ENCODE data around the gene RTN4R.

Gene RTN4R

DNA sequence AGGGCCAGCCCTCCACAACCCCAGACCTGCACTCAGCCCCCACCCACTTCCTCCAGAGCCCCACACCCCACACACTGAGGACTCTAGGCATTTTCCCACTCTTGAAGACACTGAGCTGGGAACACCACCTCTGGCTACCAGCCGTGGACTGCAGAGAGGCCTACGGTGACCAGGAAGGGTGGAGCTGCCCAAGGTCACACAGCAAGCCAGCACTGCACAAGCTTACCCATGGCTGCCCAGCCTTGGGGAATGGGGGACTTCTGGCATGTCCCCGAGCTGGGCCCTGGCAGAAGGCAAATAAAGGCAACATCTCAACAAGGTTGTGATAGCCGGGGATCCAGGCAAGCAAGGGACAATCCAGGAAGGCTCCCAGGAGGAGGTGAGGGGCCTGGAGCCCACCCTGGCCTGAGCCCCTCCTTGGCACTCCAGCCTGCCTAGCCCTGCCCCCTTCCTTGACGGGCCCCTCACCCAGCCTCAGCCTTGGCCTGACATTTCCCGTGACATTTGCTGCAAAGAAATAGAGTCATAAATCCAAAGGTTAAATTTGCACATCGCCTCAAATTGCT, 5.5 kb downstream of the RTN4R start:
- H3K36me3 ChIP-seq (ENCODE audit: control insufficient read depth in 1 of 2, insufficient read depth in 2 of 2, low read length in 2 of 2) = no peaks in the 10 kb centered on the region
- H3K27me3 ChIP-seq (ENCODE audit: control insufficient read depth in 1 of 2, insufficient read depth in 2 of 2, low read length in 2 of 2) = no peaks in the 10 kb centered on the region
- no peaks in the 10 kb centered on the region for H3K9me3 ChIP-seq (ENCODE audit: control insufficient read depth in 1 of 2, low read length in 2 of 2)
- H3K4me1 ChIP-seq (ENCODE audit: control insufficient read depth in 1 of 2, insufficient read depth in 2 of 2, low read length in 2 of 2) = peaks cover 0 to 8% of the 10 kb centered on the region in 2 donors
- no peak overlapping the region for H3K9ac ChIP-seq (ENCODE audit: low read depth in 1 of 2, low read length in 2 of 2)
- no peak overlapping the region for H3K4me3 ChIP-seq (ENCODE audit: low read depth in 1 of 2, low read length in 2 of 2)
- H3K27ac ChIP-seq (ENCODE audit: low read depth, low read length) = no peak overlapping the region

DNA sequence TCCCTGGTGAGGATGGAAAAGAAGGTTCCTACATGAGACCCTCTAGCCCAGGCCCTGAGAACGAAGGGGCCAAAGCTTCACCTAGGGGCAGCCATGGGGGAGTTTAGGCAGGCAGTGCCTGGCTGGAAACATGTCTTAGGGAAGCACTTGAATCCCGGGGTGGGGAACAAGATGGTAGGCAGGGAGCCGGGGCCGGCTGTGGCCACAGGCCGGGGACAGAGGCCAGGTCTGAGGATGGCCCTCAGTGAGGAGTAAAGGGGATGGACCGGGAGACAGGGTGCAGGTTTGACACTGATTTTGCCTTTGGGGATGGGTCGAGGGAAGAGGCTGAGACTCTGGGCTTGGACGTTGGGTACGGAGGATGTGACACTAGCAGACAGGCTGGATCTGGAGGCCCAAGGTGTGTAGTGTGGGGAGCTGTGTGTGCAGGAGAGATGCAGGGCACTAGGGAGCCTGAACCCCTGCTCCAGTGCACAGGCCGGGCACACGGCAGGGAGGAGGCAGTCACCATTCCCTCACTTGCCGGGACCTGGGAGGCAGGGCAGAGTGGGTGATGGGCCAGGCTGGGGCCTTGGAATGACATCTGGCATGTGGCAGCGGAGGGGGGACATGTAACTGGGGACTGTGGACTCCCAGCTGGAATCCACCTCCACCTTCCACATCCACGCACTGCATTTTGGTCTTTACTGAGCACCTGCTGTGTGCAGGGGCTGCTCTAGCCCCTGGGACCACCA, 6.1 kb downstream of the RTN4R start:
- Histone ChIP-seq H3K9ac (ENCODE audit: low read depth in 1 of 2, low read length in 2 of 2) (no peak overlapping the region), H3K9me3 (ENCODE audit: control insufficient read depth in 1 of 2, low read length in 2 of 2) (no peaks in the 10 kb centered on the region), H3K27ac (ENCODE audit: low read depth, low read length) (no peak overlapping the region), H3K36me3 (ENCODE audit: control insufficient read depth in 1 of 2, insufficient read depth in 2 of 2, low read length in 2 of 2) (no peaks in the 10 kb centered on the region), H3K27me3 (ENCODE audit: control insufficient read depth in 1 of 2, insufficient read depth in 2 of 2, low read length in 2 of 2) (no peaks in the 10 kb centered on the region), H3K4me1 (ENCODE audit: control insufficient read depth in 1 of 2, insufficient read depth in 2 of 2, low read length in 2 of 2) (peaks cover 0 to 3% of the 10 kb centered on the region in 2 donors), H3K4me3 (ENCODE audit: low read depth in 1 of 2, low read length in 2 of 2) (no peak overlapping the region)

DNA sequence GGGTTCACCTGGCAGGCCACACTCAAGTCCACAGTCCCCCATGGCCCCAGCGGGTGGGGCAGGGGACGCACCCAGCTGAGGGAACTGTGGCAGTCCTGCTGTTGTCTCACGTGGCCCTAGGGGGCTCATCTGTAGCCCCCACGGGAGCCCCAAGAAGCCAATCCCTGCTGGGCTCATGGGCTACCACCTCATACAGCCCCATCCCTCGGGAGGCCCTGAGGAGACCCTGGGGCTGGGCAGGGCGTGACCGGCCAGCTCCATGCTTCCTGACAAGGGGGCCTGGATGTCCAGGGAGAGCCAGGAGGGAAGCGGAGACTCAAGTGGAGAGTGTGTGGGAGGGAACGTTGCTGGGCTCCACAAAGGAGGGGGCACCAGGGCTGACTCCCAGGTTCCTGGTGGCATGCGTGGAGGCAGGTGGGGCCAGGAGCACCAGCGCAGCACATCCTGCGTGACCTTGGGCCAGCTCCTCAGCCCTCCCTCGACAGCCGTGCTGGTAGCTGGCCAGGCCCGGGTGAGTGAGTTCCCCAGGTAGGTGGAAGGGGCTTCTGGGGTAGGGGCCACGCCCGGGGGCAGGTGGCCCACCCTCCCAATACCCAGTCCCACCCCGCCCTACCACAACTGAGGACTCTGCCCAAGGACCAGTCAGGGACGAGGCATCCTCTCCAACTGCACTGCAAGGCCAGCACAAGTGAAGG, 7.9 kb downstream of the RTN4R start:
- H3K27me3 ChIP-seq (ENCODE audit: control insufficient read depth in 1 of 2, insufficient read depth in 2 of 2, low read length in 2 of 2) = no peaks in the 10 kb centered on the region
- H3K4me1 ChIP-seq (ENCODE audit: control insufficient read depth in 1 of 2, insufficient read depth in 2 of 2, low read length in 2 of 2) = no peaks in the 10 kb centered on the region
- H3K4me3 ChIP-seq (ENCODE audit: low read depth in 1 of 2, low read length in 2 of 2) = no peak overlapping the region
- H3K9ac ChIP-seq (ENCODE audit: low read depth in 1 of 2, low read length in 2 of 2) = no peak overlapping the region
- no peak overlapping the region for H3K27ac ChIP-seq (ENCODE audit: low read depth, low read length)
- no peaks in the 10 kb centered on the region for H3K9me3 ChIP-seq (ENCODE audit: control insufficient read depth in 1 of 2, low read length in 2 of 2)
- H3K36me3 ChIP-seq (ENCODE audit: control insufficient read depth in 1 of 2, insufficient read depth in 2 of 2, low read length in 2 of 2) = no peaks in the 10 kb centered on the region

DNA sequence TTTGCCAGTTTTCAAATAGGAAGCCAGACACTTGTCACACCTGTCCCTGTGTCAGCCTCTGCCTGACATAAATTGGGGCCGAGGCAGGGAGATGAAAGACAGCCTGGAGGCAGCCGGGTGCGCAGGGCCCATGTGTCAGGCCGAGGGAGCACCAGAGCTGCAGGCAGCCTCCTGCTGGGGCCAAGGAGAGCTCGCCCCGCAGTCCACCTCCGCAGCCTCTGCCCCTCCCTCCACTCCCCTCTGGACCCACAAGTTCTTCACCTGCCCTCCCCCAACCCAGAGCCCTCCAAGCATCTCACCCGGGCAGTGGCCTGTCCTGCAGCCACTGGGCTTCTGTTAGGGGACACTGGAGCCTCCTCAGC, 8.8 kb downstream of the RTN4R start:
- no peak overlapping the region for H3K9ac ChIP-seq (ENCODE audit: low read depth in 1 of 2, low read length in 2 of 2)
- no peaks in the 10 kb centered on the region for H3K9me3 ChIP-seq (ENCODE audit: control insufficient read depth in 1 of 2, low read length in 2 of 2)
- H3K27me3 ChIP-seq (ENCODE audit: control insufficient read depth in 1 of 2, insufficient read depth in 2 of 2, low read length in 2 of 2) = no peaks in the 10 kb centered on the region
- H3K4me3 ChIP-seq (ENCODE audit: low read depth in 1 of 2, low read length in 2 of 2) = no peak overlapping the region
- no peaks in the 10 kb centered on the region for H3K4me1 ChIP-seq (ENCODE audit: control insufficient read depth in 1 of 2, insufficient read depth in 2 of 2, low read length in 2 of 2)
- H3K27ac ChIP-seq (ENCODE audit: low read depth, low read length) = no peak overlapping the region
- no peaks in the 10 kb centered on the region for H3K36me3 ChIP-seq (ENCODE audit: control insufficient read depth in 1 of 2, insufficient read depth in 2 of 2, low read length in 2 of 2)

DNA sequence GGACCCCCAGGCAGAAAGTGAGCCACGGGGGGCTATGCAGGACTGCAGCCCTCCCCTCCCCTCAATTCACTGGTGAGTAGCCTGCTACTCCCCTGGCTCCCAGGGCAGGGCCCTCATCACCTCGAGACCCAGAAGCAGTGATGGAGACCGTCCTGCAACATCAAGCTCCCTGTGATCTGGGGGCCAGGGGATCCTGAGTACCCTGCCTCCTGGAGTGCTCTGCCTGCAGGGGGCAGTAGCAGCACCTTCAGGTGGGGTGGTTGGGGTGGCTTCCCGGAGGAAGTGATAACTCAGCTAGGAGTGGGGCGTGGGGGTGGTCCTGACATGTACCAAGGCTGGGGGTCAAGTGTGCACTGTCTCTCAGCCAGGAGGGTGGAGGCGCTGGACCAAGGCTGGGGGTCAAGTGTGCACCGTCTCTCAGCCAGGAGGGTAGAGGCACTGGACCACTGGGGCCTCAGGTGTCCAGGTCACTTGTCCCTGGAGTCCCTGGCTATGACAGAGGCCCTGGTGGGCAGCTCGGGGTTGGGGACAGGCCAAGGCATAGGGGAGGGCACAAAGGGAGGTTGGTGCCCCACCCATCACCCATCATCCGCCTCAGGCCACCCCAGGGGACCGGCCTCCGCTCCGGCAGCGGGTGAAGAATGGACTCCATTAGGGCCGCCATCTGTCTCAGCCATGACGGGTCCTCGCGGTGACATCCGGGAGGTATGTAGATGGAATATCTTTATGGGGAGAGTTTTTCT, 9.4 kb downstream of the RTN4R start:
- H3K27me3 ChIP-seq (ENCODE audit: control insufficient read depth in 1 of 2, insufficient read depth in 2 of 2, low read length in 2 of 2) = no peaks in the 10 kb centered on the region
- H3K27ac ChIP-seq (ENCODE audit: low read depth, low read length) = no peak overlapping the region
- no peaks in the 10 kb centered on the region for H3K36me3 ChIP-seq (ENCODE audit: control insufficient read depth in 1 of 2, insufficient read depth in 2 of 2, low read length in 2 of 2)
- no peak overlapping the region for H3K9ac ChIP-seq (ENCODE audit: low read depth in 1 of 2, low read length in 2 of 2)
- H3K4me3 ChIP-seq (ENCODE audit: low read depth in 1 of 2, low read length in 2 of 2) = no peak overlapping the region
- H3K9me3 ChIP-seq (ENCODE audit: control insufficient read depth in 1 of 2, low read length in 2 of 2) = no peaks in the 10 kb centered on the region
- no peaks in the 10 kb centered on the region for H3K4me1 ChIP-seq (ENCODE audit: control insufficient read depth in 1 of 2, insufficient read depth in 2 of 2, low read length in 2 of 2)

DNA sequence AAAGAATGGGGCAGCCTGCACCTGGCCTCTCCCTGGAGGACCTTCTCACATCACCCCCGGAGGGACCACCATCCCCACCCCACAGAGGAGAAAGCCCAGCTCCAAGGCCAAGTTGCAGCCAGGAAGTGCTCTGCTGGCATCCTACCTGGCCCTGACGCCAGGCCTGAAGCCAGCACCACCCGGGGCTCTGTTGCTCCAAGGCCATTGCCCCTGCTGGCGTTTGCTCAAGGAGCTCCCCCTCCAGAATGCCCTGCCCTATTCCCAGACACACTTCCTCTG, 10.2 kb downstream of the RTN4R start:
- H3K9ac ChIP-seq (ENCODE audit: low read depth in 1 of 2, low read length in 2 of 2) = no peak overlapping the region
- H3K4me3 ChIP-seq (ENCODE audit: low read depth in 1 of 2, low read length in 2 of 2) = no peak overlapping the region
- H3K36me3 ChIP-seq (ENCODE audit: control insufficient read depth in 1 of 2, insufficient read depth in 2 of 2, low read length in 2 of 2) = no peaks in the 10 kb centered on the region
- H3K27me3 ChIP-seq (ENCODE audit: control insufficient read depth in 1 of 2, insufficient read depth in 2 of 2, low read length in 2 of 2) = no peaks in the 10 kb centered on the region
- no peaks in the 10 kb centered on the region for H3K4me1 ChIP-seq (ENCODE audit: control insufficient read depth in 1 of 2, insufficient read depth in 2 of 2, low read length in 2 of 2)
- H3K27ac ChIP-seq (ENCODE audit: low read depth, low read length) = no peak overlapping the region
- no peaks in the 10 kb centered on the region for H3K9me3 ChIP-seq (ENCODE audit: control insufficient read depth in 1 of 2, low read length in 2 of 2)

DNA sequence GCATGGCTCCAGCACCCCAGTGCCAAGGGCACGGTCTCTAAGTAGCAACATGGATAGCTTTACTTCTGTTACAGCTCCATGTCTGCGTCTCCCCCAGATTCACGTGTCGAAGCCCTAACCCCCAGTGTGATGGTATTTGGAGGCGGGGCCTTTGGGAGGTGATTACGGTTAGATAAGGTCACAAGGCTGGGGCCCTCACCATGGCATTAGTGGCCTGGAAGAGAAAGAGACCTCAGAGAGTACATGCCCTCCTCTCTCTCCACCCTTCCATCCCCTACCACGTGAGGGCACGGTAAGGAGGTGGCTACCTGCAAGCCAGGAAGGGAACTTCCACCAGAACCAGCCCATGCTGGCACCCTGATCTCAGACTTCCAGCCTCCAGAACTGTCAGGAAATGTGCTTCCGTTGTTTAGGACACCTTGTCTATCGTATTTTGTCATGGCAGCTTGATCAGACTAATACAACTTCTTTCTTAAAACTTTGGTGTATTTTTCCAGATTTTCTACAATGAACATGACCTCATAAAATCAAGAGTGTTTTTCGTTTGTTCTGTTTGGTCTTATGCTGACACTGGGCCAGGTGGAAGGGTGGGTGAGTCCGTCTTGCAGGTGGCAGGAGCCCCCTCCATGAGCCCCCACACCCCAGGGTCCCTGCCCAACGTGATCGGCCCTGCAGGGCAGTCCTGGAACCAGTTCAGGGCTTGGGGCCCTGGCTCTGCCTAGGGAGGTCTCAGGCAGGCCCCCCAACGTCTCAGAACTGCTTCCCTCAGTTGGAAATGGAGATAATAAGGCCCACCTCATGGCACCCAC, 10.7 kb downstream of the RTN4R start:
- no peak overlapping the region for H3K9ac ChIP-seq (ENCODE audit: low read depth in 1 of 2, low read length in 2 of 2)
- H3K36me3 ChIP-seq (ENCODE audit: control insufficient read depth in 1 of 2, insufficient read depth in 2 of 2, low read length in 2 of 2) = no peaks in the 10 kb centered on the region
- H3K27ac ChIP-seq (ENCODE audit: low read depth, low read length) = no peak overlapping the region
- H3K4me1 ChIP-seq (ENCODE audit: control insufficient read depth in 1 of 2, insufficient read depth in 2 of 2, low read length in 2 of 2) = no peaks in the 10 kb centered on the region
- no peak overlapping the region for H3K4me3 ChIP-seq (ENCODE audit: low read depth in 1 of 2, low read length in 2 of 2)
- H3K9me3 ChIP-seq (ENCODE audit: control insufficient read depth in 1 of 2, low read length in 2 of 2) = no peaks in the 10 kb centered on the region
- H3K27me3 ChIP-seq (ENCODE audit: control insufficient read depth in 1 of 2, insufficient read depth in 2 of 2, low read length in 2 of 2) = no peaks in the 10 kb centered on the region

DNA sequence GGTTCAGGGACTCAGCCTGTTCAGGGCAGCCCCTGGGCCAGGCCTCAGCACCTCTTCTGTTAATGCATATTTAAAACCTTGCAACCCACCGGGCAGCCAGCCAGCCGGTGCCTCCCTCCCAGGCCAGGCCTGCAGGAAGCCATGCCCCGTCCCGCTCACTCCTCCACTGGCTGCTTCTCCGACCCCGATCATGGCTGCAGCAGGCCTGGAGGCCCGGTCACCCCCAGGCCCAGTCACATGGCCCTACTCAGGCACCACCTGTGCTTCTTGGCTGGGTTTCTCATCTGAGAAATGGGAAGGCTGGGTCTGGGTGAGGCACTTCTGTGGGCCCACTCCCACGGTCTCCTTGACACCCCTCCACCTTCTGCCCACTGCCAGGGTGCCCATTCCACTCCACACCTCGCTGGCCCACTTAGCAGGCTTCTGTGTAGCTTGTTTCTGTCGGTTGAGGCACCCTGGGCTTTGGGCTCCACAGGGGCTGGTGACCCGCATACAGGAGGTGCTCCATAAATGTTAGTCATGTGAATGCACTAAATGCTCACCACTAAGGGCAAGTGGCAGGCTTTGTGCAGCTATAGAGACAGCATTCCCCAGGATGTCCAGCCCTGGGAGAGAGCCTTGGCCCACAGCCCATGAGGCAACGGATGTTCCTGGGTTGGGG, 11.4 kb downstream of the RTN4R start:
- Histone ChIP-seq H3K36me3 (ENCODE audit: control insufficient read depth in 1 of 2, insufficient read depth in 2 of 2, low read length in 2 of 2) (no peaks in the 10 kb centered on the region), H3K27ac (ENCODE audit: low read depth, low read length) (no peak overlapping the region), H3K27me3 (ENCODE audit: control insufficient read depth in 1 of 2, insufficient read depth in 2 of 2, low read length in 2 of 2) (no peaks in the 10 kb centered on the region), H3K9me3 (ENCODE audit: control insufficient read depth in 1 of 2, low read length in 2 of 2) (no peaks in the 10 kb centered on the region), H3K4me3 (ENCODE audit: low read depth in 1 of 2, low read length in 2 of 2) (no peak overlapping the region), H3K4me1 (ENCODE audit: control insufficient read depth in 1 of 2, insufficient read depth in 2 of 2, low read length in 2 of 2) (no peaks in the 10 kb centered on the region), H3K9ac (ENCODE audit: low read depth in 1 of 2, low read length in 2 of 2) (no peak overlapping the region)

DNA sequence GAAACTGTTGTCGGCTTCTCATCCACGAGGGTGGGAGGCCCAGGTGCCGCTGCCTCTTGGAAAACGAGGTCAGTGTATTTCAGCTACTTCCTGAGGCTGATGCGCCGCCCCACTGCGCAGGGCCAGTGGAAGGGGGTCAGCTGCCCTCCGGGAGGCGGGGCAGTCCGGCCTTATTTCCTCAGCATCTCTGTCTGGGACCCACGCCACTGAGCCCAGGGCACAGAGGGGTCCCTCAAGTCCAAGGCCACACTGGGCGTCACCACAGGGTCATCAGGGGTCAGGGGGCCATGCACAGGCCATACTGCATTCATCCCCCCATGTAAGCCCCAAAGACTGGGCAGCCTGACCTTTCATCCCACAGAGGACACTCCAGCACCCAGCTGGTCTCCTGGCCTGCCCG, 12.1 kb downstream of the RTN4R start:
- Histone ChIP-seq H3K4me1 (ENCODE audit: control insufficient read depth in 1 of 2, insufficient read depth in 2 of 2, low read length in 2 of 2) (no peaks in the 10 kb centered on the region), H3K36me3 (ENCODE audit: control insufficient read depth in 1 of 2, insufficient read depth in 2 of 2, low read length in 2 of 2) (no peaks in the 10 kb centered on the region), H3K4me3 (ENCODE audit: low read depth in 1 of 2, low read length in 2 of 2) (no peak overlapping the region), H3K27me3 (ENCODE audit: control insufficient read depth in 1 of 2, insufficient read depth in 2 of 2, low read length in 2 of 2) (no peaks in the 10 kb centered on the region), H3K27ac (ENCODE audit: low read depth, low read length) (no peak overlapping the region), H3K9me3 (ENCODE audit: control insufficient read depth in 1 of 2, low read length in 2 of 2) (no peaks in the 10 kb centered on the region), H3K9ac (ENCODE audit: low read depth in 1 of 2, low read length in 2 of 2) (no peak overlapping the region)
